ENCODE results near the gene PRR23A. TPM values are rescaled to one million over a fixed set of nuclear protein-coding genes. Genes with fewer than 3 reads are reported as not detected.
"Not testable (repeated sequence)": the region's sequence is repeated elsewhere in the genome, so short reads cannot be mapped to it uniquely, and the experiment has no call there.

The PRR23A gene
- polyA plus RNA-seq (2012; ENCODE audit: low read depth, missing spikeins): not detected

DNA sequence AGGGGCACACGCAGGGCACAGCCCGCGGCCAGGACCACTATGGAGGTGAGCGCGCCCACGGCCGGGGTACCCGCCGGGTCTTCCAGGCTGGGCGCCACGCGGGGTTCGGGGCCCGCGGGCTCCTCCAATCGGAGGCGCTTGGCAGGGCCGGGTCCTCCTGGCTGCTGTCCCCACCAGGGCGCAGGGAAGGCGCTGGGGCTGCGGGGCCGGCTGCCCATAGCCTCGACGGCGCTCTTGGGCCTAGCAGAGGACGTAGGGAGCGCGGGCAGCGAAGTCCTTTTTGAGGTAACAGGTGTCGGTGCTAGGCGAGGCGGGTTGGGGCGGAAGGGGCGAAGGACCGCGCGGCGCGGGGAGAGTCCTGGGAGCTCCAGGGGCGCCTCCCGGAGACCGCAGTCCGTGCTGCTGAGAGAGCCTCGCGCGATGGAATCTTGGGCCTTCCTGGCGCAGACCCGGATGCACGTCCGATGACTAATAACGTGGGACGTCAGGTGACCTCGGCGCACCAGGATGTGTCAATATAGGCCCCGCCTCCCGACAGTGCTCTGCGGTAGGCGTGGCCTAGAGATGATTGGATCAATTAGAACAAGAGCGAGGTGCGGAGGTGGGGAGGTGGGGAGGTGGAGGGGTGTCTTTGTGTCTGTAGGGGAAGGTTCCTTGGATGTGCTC is at the start of gene PRR23A:
Gene PRR23A, minus strand, starts transcription at position 218 of the 666 bp plus-strand sequence. Its CDS starts 0 bp downstream, at position 218.
- TF ChIP-seq POLR2AphosphoS5 (IDR thresholded peaks at IDR 0.05; ENCODE audit: low read depth, low read length) (no peak), SPI1 (IDR thresholded peaks at IDR 0.05; ENCODE audit: low read depth, low read length) (no peak), TAF1 (IDR thresholded peaks at IDR 0.05; ENCODE audit: low read depth, low read length) (no peak), POLR2A (IDR thresholded peaks at IDR 0.05; ENCODE audit: low read depth, low read length) (no peak), PAX5 (IDR thresholded peaks at IDR 0.05; ENCODE audit: insufficient read depth, low read length, severe bottlenecking) (no peak), POU2F2 (IDR thresholded peaks at IDR 0.05; ENCODE audit: low read depth, low read length) (no peak)
- DNase-seq (ENCODE audit: insufficient read length, low spot score): no peak
- FAIRE-seq: no peak

DNA sequence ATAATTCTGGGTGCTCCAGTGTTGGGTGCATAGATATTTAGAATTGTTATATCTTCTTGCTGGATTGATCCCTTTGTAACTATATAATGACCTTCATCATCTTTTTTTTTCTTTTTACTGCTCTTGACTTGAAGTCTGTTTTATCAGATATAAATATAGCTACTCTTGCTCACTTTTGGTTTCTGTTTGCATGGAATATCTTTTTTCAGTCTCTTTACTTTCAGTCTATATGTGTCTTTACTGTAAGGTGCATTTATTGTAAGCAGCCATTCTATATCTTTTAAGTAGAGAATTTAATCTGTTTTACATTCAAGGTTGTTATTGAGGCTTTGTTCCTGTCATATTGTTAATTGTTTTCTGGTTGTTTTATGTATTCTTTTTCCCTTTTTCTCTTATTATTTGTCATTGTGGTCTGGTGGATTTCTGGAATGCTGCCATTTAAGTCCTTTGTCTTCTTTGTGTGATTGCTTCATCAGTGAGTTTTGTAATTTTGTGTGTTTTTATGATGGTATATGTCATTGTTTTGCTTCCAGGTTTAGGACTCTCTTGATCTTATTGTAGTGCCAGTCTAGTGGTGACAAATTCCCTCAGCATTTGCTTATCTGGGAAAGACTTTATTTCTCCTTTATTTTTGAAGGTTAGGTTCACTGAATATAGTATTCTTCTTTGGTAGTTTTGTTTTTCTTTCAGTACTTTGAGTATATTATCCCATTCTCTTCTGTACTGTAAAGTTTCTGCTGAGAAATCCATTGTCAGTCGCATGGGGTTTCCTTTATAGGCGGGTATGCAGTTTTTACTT is 46.9 kb upstream of the PRR23A start:
- no peak for FAIRE-seq
- no peak for DNase-seq (ENCODE audit: insufficient read length, low spot score)
- no peak for TF ChIP-seq TAF1 (IDR thresholded peaks at IDR 0.05; ENCODE audit: low read depth, low read length)
- no peak for TF ChIP-seq POLR2A (IDR thresholded peaks at IDR 0.05; ENCODE audit: low read depth, low read length)
- no peak for TF ChIP-seq POU2F2 (IDR thresholded peaks at IDR 0.05; ENCODE audit: low read depth, low read length)
- TF ChIP-seq POLR2AphosphoS5 (IDR thresholded peaks at IDR 0.05; ENCODE audit: low read depth, low read length): no peak
- TF ChIP-seq PAX5 (IDR thresholded peaks at IDR 0.05; ENCODE audit: insufficient read depth, low read length, severe bottlenecking): no peak
- TF ChIP-seq SPI1 (IDR thresholded peaks at IDR 0.05; ENCODE audit: low read depth, low read length): no peak

DNA sequence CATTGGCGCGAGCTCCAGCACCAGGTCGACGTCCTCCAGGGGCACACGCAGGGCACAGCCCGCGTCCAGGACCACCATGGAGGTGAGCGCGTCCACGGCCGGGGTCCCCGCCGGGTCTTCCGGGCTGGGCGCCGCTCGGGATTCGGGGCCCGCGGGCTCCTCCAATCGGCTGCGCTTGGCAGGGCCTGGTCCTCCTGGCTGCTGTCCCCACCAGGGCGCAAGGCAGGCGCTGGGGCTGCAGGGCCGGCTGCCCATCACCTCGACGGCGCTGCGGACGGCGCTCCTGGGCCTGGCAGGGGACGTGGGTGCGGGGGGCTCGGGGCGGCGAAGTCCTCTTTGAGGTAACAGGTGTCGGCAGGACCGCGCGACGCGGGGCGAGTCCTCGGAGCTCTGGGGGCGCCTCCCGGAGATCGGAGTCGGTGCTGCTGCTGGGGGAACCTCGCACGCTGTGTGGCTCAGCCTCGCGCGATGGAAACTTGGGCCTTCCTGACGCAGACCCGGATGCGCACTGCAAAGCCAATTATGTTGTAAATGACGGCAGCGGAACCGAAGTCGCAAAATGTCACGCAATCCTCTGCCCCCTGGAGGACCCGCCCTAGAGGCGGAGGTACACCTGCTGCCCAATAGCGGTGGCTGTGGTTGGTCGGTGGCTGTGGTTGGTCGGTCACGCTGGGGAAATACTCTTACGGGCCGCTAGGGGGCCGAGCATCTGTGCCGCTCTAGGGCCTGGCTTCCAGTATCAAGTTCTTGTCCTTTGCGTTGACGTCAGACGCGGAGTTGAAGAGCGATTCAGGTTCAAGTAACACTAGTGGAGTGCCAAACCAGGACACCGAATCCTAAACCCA is 38.5 kb upstream of the PRR23A start, which contains the start of gene PRR23C:
Gene PRR23C, minus strand, starts transcription at position 527 of the 845 bp plus-strand sequence. Its CDS starts 272 bp downstream, at position 255.
- FAIRE-seq (no peak), DNase-seq (ENCODE audit: insufficient read length, low spot score) (no peak)
- TF ChIP-seq POLR2A (IDR thresholded peaks at IDR 0.05; ENCODE audit: low read depth, low read length) (no peak), POU2F2 (IDR thresholded peaks at IDR 0.05; ENCODE audit: low read depth, low read length) (no peak), TAF1 (IDR thresholded peaks at IDR 0.05; ENCODE audit: low read depth, low read length) (no peak), POLR2AphosphoS5 (IDR thresholded peaks at IDR 0.05; ENCODE audit: low read depth, low read length) (no peak), PAX5 (IDR thresholded peaks at IDR 0.05; ENCODE audit: insufficient read depth, low read length, severe bottlenecking) (no peak), SPI1 (IDR thresholded peaks at IDR 0.05; ENCODE audit: low read depth, low read length) (no peak)

DNA sequence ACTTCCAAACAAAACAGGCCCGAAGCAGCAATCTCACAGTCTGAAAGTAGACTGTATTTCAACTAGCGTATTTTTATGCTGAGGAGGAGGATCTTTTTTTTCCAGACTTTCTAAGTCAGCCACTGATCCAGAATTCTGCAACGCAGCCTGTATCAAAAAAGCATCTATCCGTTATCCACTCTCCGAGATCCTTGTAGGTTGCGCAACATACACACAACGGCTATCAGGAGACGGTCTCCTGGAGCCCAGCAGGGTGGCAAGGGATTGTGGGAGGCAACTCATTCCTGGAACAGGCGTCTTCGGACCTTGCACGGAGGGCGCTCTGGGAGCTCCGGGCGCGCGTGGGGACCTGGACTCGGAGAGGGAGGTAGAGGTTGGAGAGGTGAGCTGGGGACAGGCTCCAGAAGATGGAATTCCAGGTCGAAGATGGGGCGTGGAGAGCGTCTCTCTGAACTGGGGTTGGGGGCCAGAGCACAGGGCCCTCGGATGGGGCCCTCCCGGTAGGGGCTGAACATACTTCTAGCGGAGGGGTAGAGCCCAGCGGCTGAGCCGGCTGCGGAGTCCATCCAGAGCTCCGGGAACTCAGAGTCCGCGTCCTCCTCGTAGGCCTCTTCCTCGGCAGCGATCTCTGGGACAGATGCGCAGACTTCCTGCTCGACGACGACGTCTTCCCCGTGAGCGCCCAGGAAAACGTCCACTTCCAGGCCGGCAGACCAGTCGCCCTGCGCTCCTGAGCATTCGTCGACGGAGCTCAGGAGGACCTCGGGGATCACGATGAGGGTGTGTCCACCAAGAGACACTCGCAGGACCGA is 37.7 kb upstream of the PRR23A start:
- no peak for FAIRE-seq
- no peak for DNase-seq (ENCODE audit: insufficient read length, low spot score)
- TF ChIP-seq POLR2AphosphoS5 (IDR thresholded peaks at IDR 0.05; ENCODE audit: low read depth, low read length) (no peak), TAF1 (IDR thresholded peaks at IDR 0.05; ENCODE audit: low read depth, low read length) (no peak), PAX5 (IDR thresholded peaks at IDR 0.05; ENCODE audit: insufficient read depth, low read length, severe bottlenecking) (no peak), SPI1 (IDR thresholded peaks at IDR 0.05; ENCODE audit: low read depth, low read length) (no peak), POLR2A (IDR thresholded peaks at IDR 0.05; ENCODE audit: low read depth, low read length) (no peak), POU2F2 (IDR thresholded peaks at IDR 0.05; ENCODE audit: low read depth, low read length) (no peak)

DNA sequence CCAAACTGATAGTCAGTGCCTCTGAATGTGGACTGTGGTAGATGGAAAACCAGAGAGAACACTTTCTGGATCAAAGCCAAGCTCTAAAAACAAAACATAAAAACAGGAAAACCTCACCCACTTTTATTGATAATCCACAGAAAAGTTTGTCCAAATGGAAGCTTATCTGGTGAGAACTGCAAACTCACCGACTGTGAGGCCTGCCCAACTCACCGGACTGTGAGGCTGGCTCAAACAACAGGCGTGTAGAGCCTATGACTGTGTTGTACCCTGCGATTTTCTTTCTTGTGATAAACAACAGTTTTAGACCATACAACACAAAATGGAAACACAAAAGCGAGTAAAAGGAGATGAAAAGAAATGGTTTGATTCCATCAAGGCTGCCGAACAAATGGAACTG is 31.4 kb upstream of the PRR23A start:
- DNase-seq (ENCODE audit: insufficient read length, low spot score): no peak
- FAIRE-seq: no peak
- TF ChIP-seq TAF1 (IDR thresholded peaks at IDR 0.05; ENCODE audit: low read depth, low read length): no peak
- no peak for TF ChIP-seq SPI1 (IDR thresholded peaks at IDR 0.05; ENCODE audit: low read depth, low read length)
- no peak for TF ChIP-seq POU2F2 (IDR thresholded peaks at IDR 0.05; ENCODE audit: low read depth, low read length)
- no peak for TF ChIP-seq POLR2A (IDR thresholded peaks at IDR 0.05; ENCODE audit: low read depth, low read length)
- no peak for TF ChIP-seq POLR2AphosphoS5 (IDR thresholded peaks at IDR 0.05; ENCODE audit: low read depth, low read length)
- TF ChIP-seq PAX5 (IDR thresholded peaks at IDR 0.05; ENCODE audit: insufficient read depth, low read length, severe bottlenecking): no peak

DNA sequence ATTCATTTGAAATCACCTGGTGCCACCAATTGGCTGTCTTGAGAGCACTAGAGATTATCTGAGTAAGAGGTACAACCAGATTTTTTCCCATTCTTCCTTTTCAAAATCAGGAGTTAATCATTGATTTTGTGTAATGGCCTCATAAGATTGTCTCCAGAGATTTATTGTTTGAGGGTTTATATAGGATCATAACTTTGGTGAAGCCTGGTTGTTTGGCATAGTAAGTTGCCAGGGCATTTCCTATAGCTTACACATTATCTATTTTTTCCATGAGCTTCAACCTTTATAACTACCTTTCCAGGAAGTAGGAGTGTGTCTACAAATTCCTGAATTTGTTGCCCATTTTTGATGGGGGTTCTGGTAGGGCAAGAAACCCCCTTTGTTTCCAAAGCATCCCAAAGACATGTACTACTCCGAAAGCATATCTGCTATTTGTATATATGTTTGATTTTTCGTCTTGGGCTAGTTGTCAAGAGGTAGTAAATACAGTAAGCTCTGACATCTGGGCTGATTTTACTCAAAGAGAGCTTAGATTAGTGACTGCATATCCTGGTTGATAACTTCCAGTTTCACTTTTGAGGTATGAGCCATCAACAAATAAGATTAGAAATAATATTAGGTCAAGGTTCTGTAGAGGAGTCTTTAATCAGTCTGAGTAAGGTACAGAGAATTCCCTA is 26.4 kb upstream of the PRR23A start:
- FAIRE-seq (no peak), DNase-seq (ENCODE audit: insufficient read length, low spot score) (no peak)
- TF ChIP-seq TAF1 (IDR thresholded peaks at IDR 0.05; ENCODE audit: low read depth, low read length) (no peak), PAX5 (IDR thresholded peaks at IDR 0.05; ENCODE audit: insufficient read depth, low read length, severe bottlenecking) (no peak), POLR2AphosphoS5 (IDR thresholded peaks at IDR 0.05; ENCODE audit: low read depth, low read length) (no peak), POU2F2 (IDR thresholded peaks at IDR 0.05; ENCODE audit: low read depth, low read length) (no peak), SPI1 (IDR thresholded peaks at IDR 0.05; ENCODE audit: low read depth, low read length) (no peak), POLR2A (IDR thresholded peaks at IDR 0.05; ENCODE audit: low read depth, low read length) (no peak)

DNA sequence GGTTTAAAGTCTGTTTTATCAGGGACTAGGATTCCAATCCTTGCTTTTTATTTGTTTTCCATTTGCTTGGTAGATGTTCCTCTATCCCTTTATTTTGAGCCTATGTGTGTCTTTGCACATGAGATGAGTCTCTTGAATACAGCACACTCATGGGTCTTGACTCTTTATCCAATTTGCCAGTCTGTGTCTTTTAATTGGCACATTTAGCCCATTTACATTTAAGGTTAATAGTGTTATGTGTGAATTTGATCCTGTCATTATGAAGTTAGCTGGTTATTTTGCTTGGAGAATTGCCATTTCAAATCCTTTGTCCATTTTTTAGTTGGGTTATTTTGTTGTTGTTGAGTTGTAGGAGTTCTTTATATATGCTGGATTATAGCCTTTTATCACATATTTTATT is 24.5 kb upstream of the PRR23A start:
- not testable (repeated sequence) for FAIRE-seq; DNase-seq (ENCODE audit: insufficient read length, low spot score)

DNA sequence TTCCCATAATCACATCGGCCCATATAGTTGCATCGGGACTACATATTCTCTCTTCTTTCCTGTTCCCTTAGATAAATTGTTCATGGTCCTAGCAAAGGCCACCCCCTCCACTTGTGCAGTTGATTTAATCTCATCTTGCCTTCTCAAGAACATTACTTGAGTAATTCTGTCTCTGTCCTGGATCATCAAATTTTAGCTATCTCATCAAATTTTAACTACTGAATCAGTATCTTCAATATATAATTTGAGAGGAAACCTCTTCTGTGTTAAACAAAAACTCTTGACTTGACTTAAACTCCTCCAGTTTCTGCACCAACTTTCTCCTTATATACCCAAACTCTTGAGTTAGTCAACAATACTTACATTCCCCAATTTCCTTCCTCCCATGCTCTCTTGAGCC is 18.9 kb upstream of the PRR23A start:
- TF ChIP-seq TAF1 (IDR thresholded peaks at IDR 0.05; ENCODE audit: low read depth, low read length): no peak
- TF ChIP-seq POU2F2 (IDR thresholded peaks at IDR 0.05; ENCODE audit: low read depth, low read length): no peak
- TF ChIP-seq SPI1 (IDR thresholded peaks at IDR 0.05; ENCODE audit: low read depth, low read length): no peak
- no peak for TF ChIP-seq POLR2A (IDR thresholded peaks at IDR 0.05; ENCODE audit: low read depth, low read length)
- no peak for TF ChIP-seq POLR2AphosphoS5 (IDR thresholded peaks at IDR 0.05; ENCODE audit: low read depth, low read length)
- no peak for TF ChIP-seq PAX5 (IDR thresholded peaks at IDR 0.05; ENCODE audit: insufficient read depth, low read length, severe bottlenecking)
- DNase-seq (ENCODE audit: insufficient read length, low spot score) (no peak), FAIRE-seq (no peak)

Measured in GM12891 (cell line).